ENCODE results near the gene RANBP3.

The RANBP3 gene

DNA sequence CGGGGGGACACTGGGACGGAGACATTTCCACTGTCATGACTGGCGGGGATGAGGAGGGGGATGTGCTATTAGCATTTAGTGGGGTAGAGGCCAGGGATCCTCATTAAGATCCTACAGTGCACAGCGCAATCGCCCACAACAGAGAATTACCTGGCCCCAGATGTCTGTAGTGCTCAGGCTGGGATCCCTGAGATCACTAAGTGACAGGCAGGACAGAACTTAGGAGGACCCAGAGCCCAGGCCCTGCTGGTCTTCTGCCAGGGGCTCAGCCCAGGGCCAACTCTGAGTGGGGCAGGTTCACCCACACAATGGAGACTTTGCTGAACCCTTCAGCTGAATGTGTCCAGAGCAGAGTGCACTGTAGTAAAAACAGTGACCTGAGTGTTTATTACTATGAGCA is 4.6 kb downstream of the RANBP3 start:
- Histone ChIP-seq H3K27ac (ENCODE audit: low read length) (no peak overlapping the region), H3K4me2 (ENCODE audit: insufficient read depth, low read length) (no peak overlapping the region), H3K4me3 (ENCODE audit: low read depth in 1 of 2, low read length in 2 of 2) (no peak overlapping the region), H3K36me3 (ENCODE audit: insufficient read depth, low read length) (peaks cover 44% of the 10 kb centered on the region), H2AFZ (ENCODE audit: low read depth, low read length) (no peak overlapping the region), H3K9me3 (ENCODE audit: insufficient read depth, low read length, severe bottlenecking) (no peaks in the 10 kb centered on the region), H4K20me1 (ENCODE audit: insufficient read depth, low read length) (peaks cover 85% of the 10 kb centered on the region), H3K27me3 (ENCODE audit: insufficient read depth, low read length, poor library complexity) (no peaks in the 10 kb centered on the region), H3K4me1 (ENCODE audit: insufficient read depth, low read length) (peaks cover 58% of the 10 kb centered on the region), H3K9ac (ENCODE audit: low read depth, low read length) (no peak overlapping the region), H3K79me2 (ENCODE audit: insufficient read depth, low read length) (peaks cover 97% of the 10 kb centered on the region)
- ATAC-seq (ENCODE audit: insufficient read depth, low read depth) (no peak), DNase-seq (no peak)
- no peak for TF ChIP-seq EZH2 (IDR thresholded peaks at IDR 0.05; ENCODE audit: borderline replicate concordance, low read depth, low read length, severe bottlenecking)
- TF ChIP-seq, protein P1, sequence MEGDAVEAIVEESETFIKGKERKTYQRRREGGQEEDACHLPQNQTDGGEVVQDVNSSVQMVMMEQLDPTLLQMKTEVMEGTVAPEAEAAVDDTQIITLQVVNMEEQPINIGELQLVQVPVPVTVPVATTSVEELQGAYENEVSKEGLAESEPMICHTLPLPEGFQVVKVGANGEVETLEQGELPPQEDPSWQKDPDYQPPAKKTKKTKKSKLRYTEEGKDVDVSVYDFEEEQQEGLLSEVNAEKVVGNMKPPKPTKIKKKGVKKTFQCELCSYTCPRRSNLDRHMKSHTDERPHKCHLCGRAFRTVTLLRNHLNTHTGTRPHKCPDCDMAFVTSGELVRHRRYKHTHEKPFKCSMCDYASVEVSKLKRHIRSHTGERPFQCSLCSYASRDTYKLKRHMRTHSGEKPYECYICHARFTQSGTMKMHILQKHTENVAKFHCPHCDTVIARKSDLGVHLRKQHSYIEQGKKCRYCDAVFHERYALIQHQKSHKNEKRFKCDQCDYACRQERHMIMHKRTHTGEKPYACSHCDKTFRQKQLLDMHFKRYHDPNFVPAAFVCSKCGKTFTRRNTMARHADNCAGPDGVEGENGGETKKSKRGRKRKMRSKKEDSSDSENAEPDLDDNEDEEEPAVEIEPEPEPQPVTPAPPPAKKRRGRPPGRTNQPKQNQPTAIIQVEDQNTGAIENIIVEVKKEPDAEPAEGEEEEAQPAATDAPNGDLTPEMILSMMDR (IDR thresholded peaks at IDR 0.05; ENCODE audit: borderline replicate concordance, extremely low read depth, low read length, poor library complexity, severe bottlenecking) = no peak

DNA sequence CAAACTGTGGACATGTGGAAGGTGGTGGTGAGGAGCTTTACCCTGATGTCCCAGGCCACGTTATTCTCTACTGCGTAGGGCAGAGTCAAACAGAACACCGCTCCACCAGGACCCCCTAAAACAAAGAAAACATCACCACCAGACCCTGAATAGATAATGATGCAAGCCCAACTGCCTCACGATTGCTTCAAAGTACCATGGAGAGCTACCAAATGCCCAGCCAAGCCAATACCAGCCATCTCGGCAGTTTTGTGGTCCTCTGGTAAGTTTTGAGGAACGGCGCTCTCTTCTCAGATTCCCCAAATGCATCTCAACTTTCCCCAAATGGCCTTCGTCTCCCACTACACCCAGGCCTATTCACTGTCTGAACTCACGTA is 5.6 kb downstream of the RANBP3 start:
- DNase-seq = no peak
- Histone ChIP-seq H4K20me1 (ENCODE audit: insufficient read depth, low read length) (peaks cover 95% of the 10 kb centered on the region), H3K27me3 (ENCODE audit: insufficient read depth, low read length, poor library complexity) (no peaks in the 10 kb centered on the region), H3K4me1 (ENCODE audit: insufficient read depth, low read length) (peaks cover 66% of the 10 kb centered on the region), H3K36me3 (ENCODE audit: insufficient read depth, low read length) (peaks cover 47% of the 10 kb centered on the region), H2AFZ (ENCODE audit: low read depth, low read length) (no peak overlapping the region), H3K9me3 (ENCODE audit: insufficient read depth, low read length, severe bottlenecking) (no peaks in the 10 kb centered on the region), H3K79me2 (ENCODE audit: insufficient read depth, low read length) (peaks cover 99% of the 10 kb centered on the region), H3K4me2 (ENCODE audit: insufficient read depth, low read length) (no peak overlapping the region), H3K4me3 (ENCODE audit: low read depth in 1 of 2, low read length in 2 of 2) (no peak overlapping the region), H3K9ac (ENCODE audit: low read depth, low read length) (no peak overlapping the region), H3K27ac (ENCODE audit: low read length) (no peak overlapping the region; the same call in 1 of the 2 replicates)
- ATAC-seq (ENCODE audit: insufficient read depth, low read depth) = no peak
- no peak for TF ChIP-seq EZH2 (IDR thresholded peaks at IDR 0.05; ENCODE audit: borderline replicate concordance, low read depth, low read length, severe bottlenecking)
- TF ChIP-seq, protein P1 (IDR thresholded peaks at IDR 0.05; ENCODE audit: borderline replicate concordance, extremely low read depth, low read length, poor library complexity, severe bottlenecking) = no peak

DNA sequence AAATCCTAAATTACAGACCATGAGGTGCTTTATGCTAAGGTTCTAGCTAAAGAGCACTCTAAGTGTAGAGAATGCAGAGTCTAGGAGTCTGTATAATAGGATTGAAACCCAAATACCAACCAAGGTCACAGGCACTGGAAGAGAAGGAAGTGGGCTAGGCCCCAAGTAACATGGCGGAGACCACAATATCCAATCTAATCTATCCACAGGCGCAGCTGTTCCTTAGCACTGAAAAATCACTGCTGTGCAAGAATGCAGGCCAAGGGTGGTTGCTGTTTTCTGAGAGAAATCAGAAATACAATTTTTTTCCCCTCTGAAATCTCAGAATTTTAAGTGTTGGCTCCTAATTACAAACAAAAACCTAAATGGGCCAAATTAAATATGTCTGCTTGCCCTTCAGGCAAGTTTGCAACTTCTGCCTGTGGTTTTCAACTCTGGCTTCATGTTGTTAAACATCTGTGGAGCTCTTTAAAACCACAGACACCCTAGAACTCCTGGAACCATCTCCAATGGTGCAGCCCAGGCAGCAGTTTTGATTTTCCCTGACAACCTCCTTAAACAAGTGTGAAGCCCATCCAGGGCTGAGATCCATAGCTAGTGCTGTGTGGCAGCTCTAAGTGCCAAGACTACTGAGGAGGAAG is 6.1 kb downstream of the RANBP3 start:
- peak; percentile 27 for DNase-seq
- peak; percentile 74 for ATAC-seq (ENCODE audit: insufficient read depth, low read depth)
- no peak for TF ChIP-seq EZH2 (IDR thresholded peaks at IDR 0.05; ENCODE audit: borderline replicate concordance, low read depth, low read length, severe bottlenecking)
- TF ChIP-seq, protein P1 (IDR thresholded peaks at IDR 0.05; ENCODE audit: borderline replicate concordance, extremely low read depth, low read length, poor library complexity, severe bottlenecking) = no peak

More for the DNA sequence above, 6.1 kb downstream of the RANBP3 start:
- Histone ChIP-seq H3K4me1 (ENCODE audit: insufficient read depth, low read length) (peaks cover 64% of the 10 kb centered on the region), H3K27ac (ENCODE audit: low read length) (no peak overlapping the region; the same call in 1 of the 2 replicates), H3K36me3 (ENCODE audit: insufficient read depth, low read length) (peaks cover 52% of the 10 kb centered on the region), H2AFZ (ENCODE audit: low read depth, low read length) (no peak overlapping the region), H3K4me3 (ENCODE audit: low read depth in 1 of 2, low read length in 2 of 2) (no peak overlapping the region), H3K9ac (ENCODE audit: low read depth, low read length) (no peak overlapping the region), H4K20me1 (ENCODE audit: insufficient read depth, low read length) (peaks cover 96% of the 10 kb centered on the region), H3K27me3 (ENCODE audit: insufficient read depth, low read length, poor library complexity) (no peaks in the 10 kb centered on the region), H3K9me3 (ENCODE audit: insufficient read depth, low read length, severe bottlenecking) (no peaks in the 10 kb centered on the region), H3K79me2 (ENCODE audit: insufficient read depth, low read length) (peaks cover 99% of the 10 kb centered on the region), H3K4me2 (ENCODE audit: insufficient read depth, low read length) (no peak overlapping the region)
